GM18858 (cell line): ENCODE data around the gene SNAP47.

ENCODE experiments used
- ATAC-seq: cut with Tn5 transposase; IDR thresholded peaks from one replicate; pipeline ENCODE4 v1.9.1; 2021; ENCODE audit not compliant: unreplicated experiment

Gene SNAP47

DNA sequence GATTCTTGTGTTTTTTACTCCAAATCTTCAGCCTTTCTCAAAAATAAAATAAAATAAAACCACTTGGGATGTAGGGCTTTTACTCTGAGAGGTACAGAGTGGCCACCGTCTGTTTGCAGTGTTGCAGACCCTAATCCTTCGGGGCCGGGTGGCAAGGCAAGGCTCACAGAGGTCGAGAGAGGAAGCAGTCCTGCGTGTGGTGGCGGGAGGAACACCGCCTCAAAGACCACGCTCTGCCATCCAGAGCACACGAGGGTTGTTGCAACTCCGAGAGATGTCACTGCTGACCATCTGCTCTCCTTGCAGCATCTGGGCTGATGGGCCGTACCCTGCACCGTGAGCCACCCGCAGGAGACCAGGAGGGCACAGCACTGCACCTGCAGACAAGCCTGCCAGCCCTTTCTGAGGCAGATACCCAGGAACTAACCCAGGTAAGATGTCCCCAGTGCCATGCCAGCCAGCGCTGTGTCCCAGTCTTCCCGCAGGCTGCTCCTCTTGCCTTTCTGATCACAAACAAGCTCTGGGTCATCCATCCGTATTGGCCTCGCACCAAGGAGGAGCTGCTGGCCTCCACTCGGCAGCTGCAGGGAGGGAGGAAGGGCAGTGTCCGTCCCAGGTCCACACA is 31.5 kb downstream of the SNAP47 start:
- no peak for ATAC-seq

DNA sequence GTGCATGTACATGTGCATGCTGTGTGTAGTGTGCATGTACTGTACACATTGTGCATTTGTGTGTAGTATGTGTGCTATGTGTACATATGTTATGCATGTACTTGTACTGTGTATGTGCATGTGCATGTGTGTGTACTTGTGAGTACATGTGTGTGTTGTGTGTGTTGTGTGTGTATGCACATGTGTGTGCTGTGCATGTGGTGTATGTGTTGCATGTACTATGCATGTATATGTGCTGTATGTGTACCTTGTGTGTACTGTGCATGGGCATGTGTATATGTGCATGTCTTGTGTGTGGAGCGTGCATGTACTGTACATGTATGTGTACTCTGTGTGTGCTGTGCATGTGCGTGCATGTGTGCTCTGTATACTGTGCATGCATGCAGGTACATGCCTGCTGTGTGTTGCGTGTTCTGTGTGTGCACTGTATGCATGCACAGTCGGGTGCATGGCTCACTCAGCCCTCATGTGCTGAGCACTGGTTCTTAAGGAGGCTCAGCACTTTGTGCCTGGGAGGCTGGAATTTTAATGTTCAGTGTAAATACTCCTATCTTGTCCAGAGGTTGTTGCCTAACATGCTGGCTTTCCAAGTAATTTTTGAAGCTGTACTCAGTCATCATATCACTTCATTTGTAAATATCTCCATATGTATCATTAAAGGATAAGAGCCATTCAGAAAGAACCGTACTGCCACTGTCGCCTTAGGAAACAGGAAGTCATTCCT is 32.3 kb downstream of the SNAP47 start:
- no peak for ATAC-seq

DNA sequence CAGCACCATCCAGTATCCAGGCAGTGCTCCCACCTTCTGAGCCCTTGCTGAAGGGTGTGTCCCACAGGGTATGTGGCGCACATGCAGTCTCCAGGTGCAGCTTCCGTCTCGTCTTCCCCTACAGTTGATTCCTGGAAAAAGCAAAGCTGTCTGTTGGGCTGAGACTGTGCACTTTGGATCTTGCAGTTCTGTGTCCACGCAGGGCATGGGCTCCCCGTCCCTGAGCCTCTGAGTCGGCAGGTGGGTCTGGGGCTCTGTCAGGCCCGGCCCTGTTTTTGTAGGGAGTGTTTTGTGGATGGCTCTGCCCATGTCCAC is 32.8 kb downstream of the SNAP47 start:
- no peak for ATAC-seq

DNA sequence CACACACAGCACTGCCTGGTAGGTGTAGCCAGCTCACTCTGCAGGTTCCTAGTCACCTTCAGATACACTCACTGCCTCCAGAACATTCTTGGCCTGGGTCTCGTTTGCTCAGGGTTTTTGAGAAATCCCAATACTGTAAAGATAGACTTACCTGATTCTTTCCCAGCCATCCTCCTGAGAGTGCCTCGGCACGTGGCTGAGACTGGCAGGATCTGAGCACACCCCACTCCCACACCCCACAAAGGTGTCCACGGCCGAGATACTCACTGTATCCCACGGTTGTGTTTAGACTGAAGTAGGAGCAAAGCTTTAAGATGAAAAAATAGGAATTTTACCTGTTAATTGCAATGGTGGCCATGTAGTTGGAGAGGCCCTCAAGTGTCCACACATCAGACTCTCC is 33.4 kb downstream of the SNAP47 start:
- no peak for ATAC-seq

DNA sequence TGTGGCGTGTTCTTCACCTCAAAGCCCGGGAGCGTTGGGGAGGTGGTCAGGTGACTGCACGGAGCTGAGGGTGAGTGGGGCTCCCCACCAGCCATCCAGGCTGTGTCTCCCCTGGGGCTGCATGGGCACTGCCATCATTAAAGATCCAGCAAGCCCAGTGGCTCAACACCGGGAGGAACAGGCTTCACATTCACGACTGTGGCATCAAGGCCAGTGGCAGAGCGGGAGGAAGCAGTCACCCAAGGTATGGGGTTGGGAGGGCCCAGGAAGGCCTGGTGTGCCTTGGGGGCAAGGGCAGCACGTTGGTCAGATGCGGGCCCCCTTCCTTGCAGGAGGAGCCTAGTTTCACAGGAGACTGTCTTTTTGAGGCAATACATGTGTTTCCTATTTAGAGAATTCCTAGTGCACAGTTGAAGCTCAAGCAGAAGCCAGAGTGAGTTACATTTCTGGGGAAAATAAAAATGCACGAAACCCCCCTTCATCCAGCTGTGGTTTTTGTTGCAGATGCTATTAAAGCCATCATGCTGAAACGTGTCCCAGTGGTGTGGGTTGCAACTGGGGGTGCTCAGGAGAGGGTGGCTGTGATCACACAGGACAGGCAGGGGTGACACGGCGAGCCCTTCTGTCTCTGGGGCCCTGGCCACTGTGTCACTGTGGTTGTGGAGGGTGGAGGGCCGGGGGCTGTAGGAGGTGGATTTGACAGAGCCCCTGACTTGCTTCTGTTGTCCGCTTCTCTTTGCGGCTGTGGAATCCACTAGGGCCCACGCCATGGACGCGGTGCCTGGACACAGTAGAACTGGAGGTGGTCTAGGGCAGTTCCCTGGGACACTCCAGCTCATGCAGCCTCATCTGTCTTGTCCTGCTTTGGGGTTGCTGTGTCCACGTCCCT is 34.1 kb downstream of the SNAP47 start:
- no peak for ATAC-seq

DNA sequence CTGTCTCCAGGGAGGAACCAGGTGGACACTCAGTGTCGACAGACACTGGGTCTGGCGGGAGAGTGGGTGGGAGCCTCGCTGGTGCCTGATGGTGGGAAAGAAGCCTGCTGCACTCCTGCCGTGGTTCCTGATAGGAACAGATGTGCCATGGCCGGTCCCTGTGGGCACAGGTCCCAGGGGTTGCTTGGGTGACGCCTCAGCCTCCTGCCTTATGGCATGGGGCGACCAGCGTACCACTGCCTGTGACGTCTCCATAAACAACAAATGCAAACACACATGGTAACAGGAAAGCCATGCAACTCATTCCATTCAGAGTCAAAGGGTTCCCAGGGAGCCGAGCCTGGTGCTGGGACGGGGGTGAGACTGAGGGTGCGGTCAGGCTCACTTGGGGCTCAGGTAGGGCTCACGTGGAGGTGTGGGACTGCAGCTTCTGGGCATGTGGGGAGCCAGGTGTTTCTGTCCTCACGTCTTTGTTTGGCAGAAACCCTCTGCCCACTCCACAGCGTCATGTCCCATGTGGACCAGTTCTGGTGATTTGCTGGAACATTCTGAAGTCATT is 34.8 kb downstream of the SNAP47 start:
- no peak for ATAC-seq

DNA sequence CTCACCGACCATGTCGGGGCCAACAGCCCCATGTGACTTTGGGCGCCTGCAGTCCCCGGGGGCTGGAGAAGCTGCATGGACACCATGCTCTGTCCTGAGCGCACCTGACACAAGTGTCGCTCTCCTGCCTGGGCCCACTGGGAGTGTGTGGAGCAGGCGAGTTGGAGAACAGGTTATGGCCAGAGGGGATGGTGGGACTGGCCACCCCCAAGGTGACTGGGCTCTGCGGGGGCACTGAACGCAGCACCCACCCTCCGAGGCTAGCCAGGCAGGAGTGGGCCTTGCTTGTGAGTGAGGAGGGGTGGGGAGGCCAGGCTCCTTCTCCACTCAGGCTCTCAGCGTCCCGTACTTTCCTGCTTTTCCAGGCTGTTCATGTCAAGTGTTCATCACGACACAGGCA is 35.6 kb downstream of the SNAP47 start:
- ATAC-seq: no peak

DNA sequence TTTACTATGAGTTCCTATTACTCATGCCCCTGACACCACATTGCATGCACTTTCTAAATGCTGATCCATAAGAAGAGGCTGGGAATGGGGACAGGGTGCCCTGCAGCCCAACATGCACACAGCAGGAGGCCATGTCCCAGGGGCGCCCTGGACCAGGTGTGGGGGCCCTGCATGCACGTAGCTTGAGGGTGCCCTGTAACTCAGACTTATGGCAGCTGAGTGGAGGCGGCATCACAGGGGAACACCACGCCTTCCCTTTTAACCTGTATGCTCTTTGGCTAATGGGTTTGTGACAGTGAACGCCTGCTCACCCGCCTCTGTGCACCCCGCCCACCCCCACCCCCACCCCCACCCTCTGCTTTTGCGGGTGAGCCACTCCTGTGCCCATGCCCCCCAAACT is 36.1 kb downstream of the SNAP47 start:
- ATAC-seq: no peak

DNA sequence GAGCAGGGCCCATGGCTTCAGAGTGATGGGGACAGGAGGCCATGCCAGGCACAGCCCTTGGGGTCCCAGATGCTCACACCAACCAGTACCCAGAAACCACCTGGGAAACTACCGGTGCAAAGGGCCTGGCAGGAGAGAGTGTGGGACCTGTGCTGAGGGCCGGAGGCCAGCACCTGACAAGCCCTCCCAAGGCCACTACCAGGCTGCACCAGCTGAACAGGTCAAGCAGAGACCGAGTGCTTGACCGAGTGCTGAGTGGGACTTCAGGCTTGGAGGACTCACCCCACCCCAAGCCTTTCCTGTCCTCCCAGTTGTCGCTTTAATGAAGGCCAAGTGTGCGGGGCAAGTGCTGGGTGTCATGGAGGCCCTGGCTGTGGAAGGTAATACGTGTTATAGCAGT is 36.5 kb downstream of the SNAP47 start:
- ATAC-seq: no peak

DNA sequence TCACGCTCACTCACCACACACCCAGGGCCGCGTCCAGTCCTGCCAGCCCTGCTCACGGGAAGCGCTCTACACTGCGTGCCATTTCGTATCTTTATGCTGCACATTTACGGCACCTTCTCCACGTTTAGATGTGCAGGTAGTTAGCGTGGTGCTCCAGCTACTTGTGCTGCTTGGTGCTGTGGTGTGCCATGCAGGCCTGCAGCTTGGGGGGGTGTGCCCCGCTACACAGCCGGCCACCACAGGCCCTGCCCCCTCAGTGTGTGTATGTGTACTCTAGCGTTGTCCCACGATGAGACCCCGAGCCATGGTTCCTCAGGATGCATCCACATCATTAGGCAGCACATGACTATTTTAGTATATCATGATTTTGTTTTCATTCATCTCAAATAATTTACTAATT is 38.3 kb downstream of the SNAP47 start:
- no peak for ATAC-seq

DNA sequence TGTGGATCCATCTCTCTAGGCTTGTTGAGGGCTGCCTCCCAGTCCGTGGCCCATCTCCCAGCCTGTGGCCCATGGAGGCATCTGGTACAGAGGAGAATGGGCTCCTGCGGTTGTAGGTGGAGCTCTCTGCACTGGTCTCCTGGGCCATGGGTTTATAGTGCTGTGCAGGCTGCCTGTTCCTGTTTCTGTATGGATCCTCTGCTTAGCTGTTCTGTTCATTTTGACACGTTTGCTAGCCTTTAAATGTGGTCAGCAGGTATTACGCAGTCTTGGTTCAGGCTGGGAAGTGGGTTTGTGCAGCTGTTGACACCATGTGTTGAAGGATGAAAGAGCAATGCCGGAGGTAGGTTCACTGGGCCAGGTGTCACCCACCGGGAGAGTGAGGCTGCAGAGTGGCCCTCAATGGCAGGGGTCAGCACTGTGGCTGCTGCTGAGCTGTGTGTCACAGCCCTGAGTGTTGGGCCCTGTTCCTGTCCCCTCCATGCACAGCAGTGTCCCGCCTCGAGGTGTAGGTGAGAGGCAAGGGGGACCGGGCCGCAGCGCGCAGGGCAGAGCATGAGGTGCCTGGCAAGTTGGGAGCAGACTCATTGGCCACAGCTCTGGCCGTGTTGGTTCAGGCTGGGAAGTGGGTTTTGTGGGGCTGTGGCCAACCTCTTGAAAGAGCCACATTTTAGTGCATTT is 39.0 kb downstream of the SNAP47 start:
- ATAC-seq: no peak

DNA sequence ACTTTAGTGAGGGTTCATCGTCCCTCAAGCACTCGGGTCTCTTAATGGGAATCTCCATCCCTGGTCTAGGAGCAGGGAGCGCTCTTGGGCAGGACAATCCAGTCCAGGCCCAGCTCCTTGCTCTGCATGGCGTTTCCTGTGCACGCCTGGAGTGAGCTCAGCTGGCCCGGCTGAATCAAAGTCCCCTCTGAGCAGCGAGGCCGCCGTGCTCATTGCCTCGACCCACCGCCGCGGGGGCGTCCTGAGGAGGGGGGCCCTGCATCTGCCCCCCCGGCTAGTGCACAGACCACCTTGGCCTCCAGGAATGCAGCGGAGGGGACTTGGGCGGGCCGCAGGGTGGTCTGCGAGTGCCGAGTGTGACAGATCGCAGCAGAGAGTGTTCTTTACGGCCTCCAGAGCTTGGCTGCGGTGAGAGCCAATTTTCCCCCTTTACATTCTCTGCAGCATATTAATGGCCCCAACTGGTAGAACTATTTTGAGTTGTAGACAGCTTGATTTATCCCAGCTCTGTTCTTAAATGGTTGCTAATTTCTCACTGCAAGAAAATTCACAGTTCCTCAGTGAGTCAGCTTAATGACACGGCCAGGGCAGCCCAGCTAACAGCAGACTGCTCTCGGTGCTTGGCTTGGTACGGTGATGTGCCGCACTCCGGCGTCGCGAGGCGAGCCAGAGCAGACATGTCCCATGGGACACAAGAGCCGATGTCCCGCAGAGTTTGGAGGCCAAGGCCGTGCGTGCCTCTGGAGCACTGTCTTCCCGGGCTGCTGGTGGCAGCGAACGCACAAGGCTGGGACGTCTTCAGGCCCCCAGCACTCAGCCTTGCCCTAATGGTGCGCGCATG is 39.8 kb downstream of the SNAP47 start:
- ATAC-seq: no peak

DNA sequence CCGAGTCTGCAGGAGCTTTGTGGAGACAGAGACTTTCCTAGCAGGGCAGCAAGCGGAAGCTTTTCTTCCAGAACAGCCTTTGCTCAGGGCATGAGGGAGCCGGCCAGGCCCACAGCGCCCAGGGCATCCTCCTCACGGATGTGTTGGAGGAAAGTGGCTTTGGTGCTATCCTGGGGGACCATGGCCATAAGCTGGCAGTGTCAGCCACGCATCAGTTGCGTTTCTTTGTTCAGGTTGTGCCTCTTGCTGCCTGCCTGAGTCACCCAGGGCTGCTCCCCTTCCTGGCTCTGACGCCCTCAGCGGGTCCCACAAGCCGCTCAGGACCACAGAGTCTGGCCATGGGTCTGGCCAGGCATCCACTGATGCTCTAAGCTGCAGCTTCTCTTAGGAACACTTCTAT is 40.6 kb downstream of the SNAP47 start:
- no peak for ATAC-seq

DNA sequence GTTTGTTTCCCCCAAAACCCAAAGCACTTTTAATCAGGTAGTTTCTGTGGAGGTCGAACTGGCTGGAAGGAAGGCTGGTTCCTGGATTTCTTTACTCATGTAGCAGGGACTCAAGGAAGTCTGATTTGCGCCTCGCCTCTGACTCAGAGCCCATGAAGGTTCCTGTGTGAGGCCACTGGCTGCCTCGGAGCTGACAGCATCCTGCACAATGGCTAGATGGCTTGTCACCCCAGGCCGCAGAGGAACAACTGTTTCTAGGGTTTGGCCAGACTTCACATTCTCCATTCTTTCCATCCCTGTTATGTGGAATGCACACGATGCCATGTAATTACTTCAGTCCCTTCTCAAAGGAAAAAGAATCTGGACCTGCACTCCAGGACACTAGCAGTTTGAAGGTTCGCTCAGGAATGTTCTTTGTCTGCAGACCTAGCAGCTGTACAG is 41.1 kb downstream of the SNAP47 start:
- ATAC-seq: no peak

DNA sequence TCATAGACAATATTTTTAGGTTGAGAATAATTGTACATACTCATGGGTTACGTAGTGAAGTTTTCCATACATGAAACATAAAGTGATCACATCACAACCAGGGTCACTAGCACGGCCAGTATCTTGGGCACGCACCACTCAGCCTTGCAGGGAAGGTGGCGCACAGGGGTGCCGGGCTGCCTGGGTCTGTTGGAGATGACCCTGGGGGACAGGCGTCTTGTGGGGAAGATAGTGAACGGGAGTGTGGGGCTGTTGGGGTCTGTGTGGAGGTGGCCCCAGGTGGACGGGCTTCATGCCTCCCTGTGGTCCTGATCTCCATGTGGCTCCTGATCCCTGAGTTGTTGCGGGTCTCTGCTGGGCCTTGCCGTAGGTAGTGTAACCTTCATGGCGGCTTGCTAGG is 41.9 kb downstream of the SNAP47 start:
- no peak for ATAC-seq

DNA sequence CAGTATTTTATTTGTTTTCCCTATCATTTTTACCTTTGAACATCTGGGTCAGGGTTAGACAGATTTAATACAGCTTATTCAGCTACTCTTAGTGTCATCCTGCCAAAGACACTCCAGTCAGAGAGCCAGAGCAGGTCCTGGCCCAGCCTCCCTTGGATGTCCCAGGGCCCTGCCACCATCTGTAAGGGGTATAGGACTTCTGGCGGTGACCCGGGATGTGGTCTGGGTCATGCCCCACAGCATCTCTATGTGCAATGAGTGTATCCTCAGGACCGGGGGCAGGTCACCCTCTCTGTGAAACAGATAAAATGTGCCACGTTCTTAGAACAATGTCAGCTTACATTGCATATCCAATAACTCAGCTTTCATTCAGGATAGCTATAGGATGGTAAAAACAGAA is 42.4 kb downstream of the SNAP47 start:
- no peak for ATAC-seq

DNA sequence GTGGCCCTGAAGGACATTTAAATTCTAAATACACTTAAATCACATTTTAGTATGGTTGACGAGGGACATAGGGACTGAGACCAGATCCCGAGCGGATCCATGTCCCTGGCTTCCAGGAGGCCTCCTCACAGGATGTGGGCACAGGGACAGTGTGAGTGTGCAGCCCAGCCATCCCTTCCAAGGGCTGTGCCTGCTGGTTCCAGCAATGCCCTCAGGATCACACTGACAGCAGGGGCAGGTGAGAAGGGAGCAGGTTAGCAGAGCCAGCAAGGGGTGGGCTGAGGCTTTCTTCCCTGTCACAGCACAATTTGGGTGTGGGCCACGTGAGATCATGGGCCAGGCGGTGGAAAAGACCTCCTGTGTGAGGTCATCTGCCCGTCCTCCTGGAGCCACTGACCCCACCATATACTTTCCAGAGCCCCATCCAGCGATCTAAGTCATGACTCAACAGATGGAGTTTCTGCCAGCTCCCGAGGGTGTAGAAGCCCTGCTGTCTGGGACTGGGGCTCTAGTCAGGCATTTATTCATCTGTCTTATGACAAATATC is 43.2 kb downstream of the SNAP47 start:
- ATAC-seq: no peak

DNA sequence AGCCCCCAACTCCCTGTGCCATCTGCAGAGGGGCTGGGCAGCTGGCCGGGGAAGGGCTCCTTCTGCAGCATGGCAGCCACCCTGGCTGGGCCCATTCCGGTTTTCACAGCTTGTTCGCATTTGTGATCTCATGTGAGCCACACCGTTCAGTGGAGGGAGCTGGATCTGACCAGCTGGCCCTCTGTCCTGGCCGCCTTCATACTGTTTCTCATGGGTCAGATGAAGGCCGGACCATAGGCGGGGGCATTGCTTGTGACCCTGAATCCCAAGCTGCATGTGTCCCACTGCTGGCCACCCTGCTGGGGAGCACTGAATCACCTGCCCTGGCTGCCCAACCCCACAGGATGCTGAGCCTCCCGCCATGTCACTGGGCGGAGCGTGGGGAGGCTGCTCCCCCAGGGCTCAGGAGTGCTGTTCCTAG is 43.8 kb downstream of the SNAP47 start:
- no peak for ATAC-seq

DNA sequence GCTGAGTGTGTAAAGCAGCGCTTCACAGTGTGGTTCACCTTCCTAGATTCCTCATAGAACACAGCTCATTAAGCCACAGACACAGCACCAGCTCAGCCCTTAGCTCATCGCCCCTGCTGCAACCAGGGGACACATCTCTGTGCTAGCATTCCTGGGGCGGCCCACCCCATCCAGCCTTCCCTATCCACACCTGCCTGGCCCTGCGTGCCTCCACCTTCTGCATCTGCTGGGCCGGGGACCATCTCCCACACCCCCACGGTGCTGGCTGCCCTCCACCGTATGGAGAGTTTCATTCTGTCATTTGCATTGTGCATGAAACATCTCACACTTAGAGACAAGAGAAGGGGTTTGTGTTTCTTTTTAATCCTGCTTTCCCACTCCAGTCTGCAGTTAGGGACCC is 44.5 kb downstream of the SNAP47 start:
- ATAC-seq: no peak
